A549 (cell line): ENCODE measurements around the gene OR13C2.

ENCODE experiments used
- BHLHE40 ChIP-seq: IDR thresholded peaks from 2 replicates; pipeline ENCODE4 v1.6.1; 2012; ENCODE audit warnings: low read depth, low read length, inconsistent platforms
- CEBPB ChIP-seq, 2 experiments: fragments of >200 bp in 1 of 2; sonication (Bioruptor Twin) in 1 of 2; formaldehyde crosslinking in 1 of 2; IDR thresholded peaks; 2 replicates each; pipeline ENCODE4 v1.6.1; 2012 to 2016
- HDAC2 ChIP-seq: fragments of 200-600 bp; sonication (generic); IDR thresholded peaks from 2 replicates; pipeline ENCODE4 v1.6.1; 2016
- MYC ChIP-seq: IDR thresholded peaks from 2 replicates; pipeline ENCODE4 v1.6.1; 2012; ENCODE audit warnings: mild to moderate bottlenecking, inconsistent platforms, low read length, improper control_type of control experiment, borderline replicate concordance
- POLR2A ChIP-seq: IDR thresholded peaks from 2 replicates; pipeline ENCODE4 v1.6.1; 2012; ENCODE audit warnings: mild to moderate bottlenecking, low read length
- TP53 ChIP-seq: fragments of 250-450 bp; sonication (Bioruptor Pico); IDR thresholded peaks from 2 replicates; pipeline ENCODE4 v1.5.0; 2021; ENCODE audit warnings: mild to moderate bottlenecking, moderate library complexity
- TF ChIP-seq, protein P1 (sequence below): fragments of >200 bp; sonication (Bioruptor Twin); formaldehyde crosslinking; IDR thresholded peaks from 3 replicates; pipeline ENCODE4 v1.5.1; 2016
- TF ChIP-seq, protein P2 (sequence below): fragments of 450-650 bp; IDR thresholded peaks from 2 replicates; pipeline ENCODE4 v1.6.1; 2014; ENCODE audit warnings: antibody characterized with exemption
- TF ChIP-seq, protein P3 (sequence below): fragments of 250-450 bp; sonication (Bioruptor Pico); IDR thresholded peaks from 2 replicates; pipeline ENCODE4 v1.5.0; 2021; ENCODE audit warnings: mild to moderate bottlenecking, moderate library complexity, borderline replicate concordance

GRCh38 chr9:104577263-104577662 is 28.2 kb downstream of the OR13C2 start:
- TF ChIP-seq, protein P1, sequence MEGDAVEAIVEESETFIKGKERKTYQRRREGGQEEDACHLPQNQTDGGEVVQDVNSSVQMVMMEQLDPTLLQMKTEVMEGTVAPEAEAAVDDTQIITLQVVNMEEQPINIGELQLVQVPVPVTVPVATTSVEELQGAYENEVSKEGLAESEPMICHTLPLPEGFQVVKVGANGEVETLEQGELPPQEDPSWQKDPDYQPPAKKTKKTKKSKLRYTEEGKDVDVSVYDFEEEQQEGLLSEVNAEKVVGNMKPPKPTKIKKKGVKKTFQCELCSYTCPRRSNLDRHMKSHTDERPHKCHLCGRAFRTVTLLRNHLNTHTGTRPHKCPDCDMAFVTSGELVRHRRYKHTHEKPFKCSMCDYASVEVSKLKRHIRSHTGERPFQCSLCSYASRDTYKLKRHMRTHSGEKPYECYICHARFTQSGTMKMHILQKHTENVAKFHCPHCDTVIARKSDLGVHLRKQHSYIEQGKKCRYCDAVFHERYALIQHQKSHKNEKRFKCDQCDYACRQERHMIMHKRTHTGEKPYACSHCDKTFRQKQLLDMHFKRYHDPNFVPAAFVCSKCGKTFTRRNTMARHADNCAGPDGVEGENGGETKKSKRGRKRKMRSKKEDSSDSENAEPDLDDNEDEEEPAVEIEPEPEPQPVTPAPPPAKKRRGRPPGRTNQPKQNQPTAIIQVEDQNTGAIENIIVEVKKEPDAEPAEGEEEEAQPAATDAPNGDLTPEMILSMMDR: no peak
- TF ChIP-seq POLR2A (no peak), BHLHE40 (no peak), MYC (no peak), TP53 (CRISPR knock-in tag) (no peak), CEBPB (IDR thresholded peaks at IDR 0.05) (no peak), HDAC2 (no peak)
- TF ChIP-seq, protein P2, sequence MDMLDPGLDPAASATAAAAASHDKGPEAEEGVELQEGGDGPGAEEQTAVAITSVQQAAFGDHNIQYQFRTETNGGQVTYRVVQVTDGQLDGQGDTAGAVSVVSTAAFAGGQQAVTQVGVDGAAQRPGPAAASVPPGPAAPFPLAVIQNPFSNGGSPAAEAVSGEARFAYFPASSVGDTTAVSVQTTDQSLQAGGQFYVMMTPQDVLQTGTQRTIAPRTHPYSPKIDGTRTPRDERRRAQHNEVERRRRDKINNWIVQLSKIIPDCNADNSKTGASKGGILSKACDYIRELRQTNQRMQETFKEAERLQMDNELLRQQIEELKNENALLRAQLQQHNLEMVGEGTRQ: no peak
- TF ChIP-seq, protein P3, sequence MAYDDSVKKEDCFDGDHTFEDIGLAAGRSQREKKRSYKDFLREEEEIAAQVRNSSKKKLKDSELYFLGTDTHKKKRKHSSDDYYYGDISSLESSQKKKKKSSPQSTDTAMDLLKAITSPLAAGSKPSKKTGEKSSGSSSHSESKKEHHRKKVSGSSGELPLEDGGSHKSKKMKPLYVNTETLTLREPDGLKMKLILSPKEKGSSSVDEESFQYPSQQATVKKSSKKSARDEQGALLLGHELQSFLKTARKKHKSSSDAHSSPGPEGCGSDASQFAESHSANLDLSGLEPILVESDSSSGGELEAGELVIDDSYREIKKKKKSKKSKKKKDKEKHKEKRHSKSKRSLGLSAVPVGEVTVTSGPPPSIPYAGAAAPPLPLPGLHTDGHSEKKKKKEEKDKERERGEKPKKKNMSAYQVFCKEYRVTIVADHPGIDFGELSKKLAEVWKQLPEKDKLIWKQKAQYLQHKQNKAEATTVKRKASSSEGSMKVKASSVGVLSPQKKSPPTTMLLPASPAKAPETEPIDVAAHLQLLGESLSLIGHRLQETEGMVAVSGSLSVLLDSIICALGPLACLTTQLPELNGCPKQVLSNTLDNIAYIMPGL (CRISPR knock-in tag): no peak
